Chondrocyte (in vitro differentiated cells): ENCODE results near the gene FAM120B. TPM values are rescaled to one million over a fixed set of nuclear protein-coding genes. Genes with fewer than 3 reads are reported as not detected.
"Not testable (repeated sequence)": the region's sequence is repeated elsewhere in the genome, so short reads cannot be mapped to it uniquely, and the experiment has no call there.

Experiments
- DNase-seq: peaks from one replicate; pipeline ENCODE4 v3.0.0; 2021; ENCODE audit warnings: mixed read lengths, low spot score
- H3K27ac Mint-ChIP-seq: one replicate; pipeline ENCODE4 v1.8.0; 2021; ENCODE audit warnings: mild to moderate bottlenecking, moderate library complexity, mixed read lengths; ENCODE audit not compliant: unreplicated experiment
- H3K27me3 Mint-ChIP-seq: 2 replicates; pipeline ENCODE4 v1.8.0; 2021; ENCODE audit warnings: low read depth, mixed read lengths
- H3K36me3 Mint-ChIP-seq: 2 replicates; pipeline ENCODE4 v1.8.0; 2021; ENCODE audit warnings: low read depth, mixed read lengths
- H3K4me1 Mint-ChIP-seq: 2 replicates; pipeline ENCODE4 v1.8.0; 2021; ENCODE audit warnings: low read depth, mild to moderate bottlenecking, mixed read lengths
- H3K4me3 Mint-ChIP-seq: one replicate; pipeline ENCODE4 v1.8.0; 2021; ENCODE audit warnings: mild to moderate bottlenecking, moderate library complexity, mixed read lengths; ENCODE audit not compliant: unreplicated experiment
- H3K9me3 Mint-ChIP-seq: 2 replicates; pipeline ENCODE4 v1.8.0; 2021; ENCODE audit warnings: low read depth, mixed read lengths
- total RNA-seq: library from RNA; stranded (reverse); gene quantifications from 3 replicates; pipeline ENCODE4 v1.2.1, GENCODE V29; 2021
- TF ChIP-seq, protein P1 (sequence below): fragments of 200-600 bp; sonication (generic); IDR thresholded peaks from 2 replicates; pipeline ENCODE4 v1.5.0; 2021; ENCODE audit warnings: antibody characterized with exemption, mild to moderate bottlenecking, moderate library complexity

Gene FAM120B
- total RNA-seq, 1 donor from 2014 or later = 26.8 TPM

DNA sequence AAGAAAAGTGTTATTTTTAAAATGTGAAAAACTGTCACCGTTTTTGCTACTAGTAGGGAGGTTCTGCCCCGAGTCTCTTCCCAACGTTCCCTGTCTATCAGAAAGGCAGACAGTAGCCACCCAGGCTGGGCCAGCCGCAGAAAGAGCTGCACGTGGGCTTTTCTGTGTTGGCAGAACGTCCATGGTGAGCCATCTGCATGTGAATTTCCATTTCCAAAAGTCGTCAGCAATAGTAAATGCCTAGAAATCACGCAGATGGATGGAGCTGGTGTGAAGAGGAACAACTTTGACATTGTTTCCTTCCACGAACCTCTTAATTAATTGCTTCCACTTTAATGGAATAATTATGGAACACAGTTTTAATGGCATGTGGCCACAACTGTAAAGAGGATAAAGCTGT, 97.5 kb downstream of the FAM120B start:
- no peaks in the 10 kb centered on the region for H3K27me3 Mint-ChIP-seq
- H3K9me3 Mint-ChIP-seq = peaks cover 3% of the 10 kb centered on the region
- H3K4me1 Mint-ChIP-seq = peaks cover 32% of the 10 kb centered on the region
- no peak for DNase-seq
- H3K27ac Mint-ChIP-seq = peak overlapping the region; percentile 92
- TF ChIP-seq, protein P1, sequence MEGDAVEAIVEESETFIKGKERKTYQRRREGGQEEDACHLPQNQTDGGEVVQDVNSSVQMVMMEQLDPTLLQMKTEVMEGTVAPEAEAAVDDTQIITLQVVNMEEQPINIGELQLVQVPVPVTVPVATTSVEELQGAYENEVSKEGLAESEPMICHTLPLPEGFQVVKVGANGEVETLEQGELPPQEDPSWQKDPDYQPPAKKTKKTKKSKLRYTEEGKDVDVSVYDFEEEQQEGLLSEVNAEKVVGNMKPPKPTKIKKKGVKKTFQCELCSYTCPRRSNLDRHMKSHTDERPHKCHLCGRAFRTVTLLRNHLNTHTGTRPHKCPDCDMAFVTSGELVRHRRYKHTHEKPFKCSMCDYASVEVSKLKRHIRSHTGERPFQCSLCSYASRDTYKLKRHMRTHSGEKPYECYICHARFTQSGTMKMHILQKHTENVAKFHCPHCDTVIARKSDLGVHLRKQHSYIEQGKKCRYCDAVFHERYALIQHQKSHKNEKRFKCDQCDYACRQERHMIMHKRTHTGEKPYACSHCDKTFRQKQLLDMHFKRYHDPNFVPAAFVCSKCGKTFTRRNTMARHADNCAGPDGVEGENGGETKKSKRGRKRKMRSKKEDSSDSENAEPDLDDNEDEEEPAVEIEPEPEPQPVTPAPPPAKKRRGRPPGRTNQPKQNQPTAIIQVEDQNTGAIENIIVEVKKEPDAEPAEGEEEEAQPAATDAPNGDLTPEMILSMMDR = no peak
- H3K4me3 Mint-ChIP-seq = no peak overlapping the region
- H3K36me3 Mint-ChIP-seq = peaks cover 39% of the 10 kb centered on the region

DNA sequence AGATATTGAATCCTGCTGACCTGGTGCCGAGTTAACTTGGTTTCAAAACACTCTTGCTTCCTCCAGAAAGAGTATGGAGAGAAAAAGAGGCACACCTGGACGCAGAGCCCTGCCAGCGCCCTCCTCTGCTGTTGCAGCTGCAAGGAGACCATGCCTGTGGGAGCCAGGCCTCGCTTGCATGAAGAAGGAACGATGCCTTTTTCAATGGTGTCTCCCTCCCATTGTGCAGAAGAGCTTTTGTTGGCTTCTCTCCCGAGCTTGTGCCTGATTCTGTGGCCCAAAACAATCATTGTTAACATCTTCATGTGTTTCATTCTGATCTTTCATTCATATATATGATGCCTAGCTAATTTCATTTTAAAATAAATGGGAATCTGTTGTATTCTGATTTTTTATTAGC, 98.1 kb downstream of the FAM120B start:
- H3K4me1 Mint-ChIP-seq = peaks cover 32% of the 10 kb centered on the region
- no peaks in the 10 kb centered on the region for H3K27me3 Mint-ChIP-seq
- TF ChIP-seq, protein P1 = no peak
- peaks cover 3% of the 10 kb centered on the region for H3K9me3 Mint-ChIP-seq
- DNase-seq = no peak
- H3K36me3 Mint-ChIP-seq = peaks cover 39% of the 10 kb centered on the region
- H3K27ac Mint-ChIP-seq = peak overlapping the region; percentile 92
- no peak overlapping the region for H3K4me3 Mint-ChIP-seq

DNA sequence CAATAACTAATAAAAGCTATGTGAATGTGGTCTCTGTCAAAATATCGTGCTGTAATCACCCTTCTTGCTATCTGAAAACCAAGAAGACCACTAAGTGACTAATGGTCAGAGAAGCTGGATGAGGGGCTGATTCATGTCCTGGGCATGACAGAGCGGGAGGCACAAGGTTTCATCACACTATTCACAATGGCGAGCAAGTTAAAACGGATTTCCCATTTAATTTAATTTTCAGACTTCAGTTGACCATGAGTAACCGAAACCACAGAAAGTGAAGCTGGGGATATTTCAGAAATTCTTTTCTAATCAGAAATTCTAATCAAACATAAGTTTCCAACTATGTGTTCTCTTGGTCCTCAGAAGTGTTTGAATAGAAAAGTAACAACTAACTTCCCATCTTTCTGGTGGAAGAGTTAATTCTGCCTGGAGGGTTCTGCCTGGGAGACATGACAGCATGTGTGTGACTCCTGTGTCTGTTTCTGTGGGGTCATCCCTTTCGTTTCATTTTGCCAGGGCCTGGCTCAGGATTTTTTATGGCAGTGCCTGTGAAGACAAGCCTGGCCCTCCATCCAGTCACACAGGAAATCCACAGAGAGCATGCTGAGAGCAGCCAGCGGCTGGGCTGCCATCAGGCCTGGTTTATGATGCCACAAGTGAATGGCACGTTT, 98.9 kb downstream of the FAM120B start:
- H3K27ac Mint-ChIP-seq = peak overlapping the region; percentile 92
- H3K27me3 Mint-ChIP-seq = no peaks in the 10 kb centered on the region
- no peak overlapping the region for H3K4me3 Mint-ChIP-seq
- H3K36me3 Mint-ChIP-seq = peaks cover 38% of the 10 kb centered on the region
- peaks cover 8% of the 10 kb centered on the region for H3K9me3 Mint-ChIP-seq
- DNase-seq = no peak
- peaks cover 32% of the 10 kb centered on the region for H3K4me1 Mint-ChIP-seq
- TF ChIP-seq, protein P1 = no peak

DNA sequence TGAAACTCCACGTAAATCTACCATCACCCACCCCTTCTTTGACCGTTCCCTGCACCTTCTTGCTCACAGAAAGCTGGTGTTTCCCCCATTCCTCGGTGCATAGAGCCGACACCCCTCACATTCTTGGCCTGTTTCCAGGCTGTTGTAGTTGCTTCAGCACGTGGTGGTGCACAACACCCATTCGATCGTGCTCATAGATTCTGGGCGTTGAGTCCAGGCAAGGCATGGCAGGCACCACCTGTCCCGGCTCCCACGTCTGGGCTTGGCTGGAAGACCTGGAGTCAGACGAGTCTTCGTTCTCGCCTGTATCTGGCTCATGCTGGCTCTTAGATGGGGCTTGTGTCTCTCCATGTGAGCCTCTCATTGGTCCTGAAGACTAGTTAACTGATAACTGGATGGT, 100.6 kb downstream of the FAM120B start:
- Mint-ChIP-seq H3K27ac (no peak overlapping the region), H3K9me3 (peaks cover 22% of the 10 kb centered on the region)

DNA sequence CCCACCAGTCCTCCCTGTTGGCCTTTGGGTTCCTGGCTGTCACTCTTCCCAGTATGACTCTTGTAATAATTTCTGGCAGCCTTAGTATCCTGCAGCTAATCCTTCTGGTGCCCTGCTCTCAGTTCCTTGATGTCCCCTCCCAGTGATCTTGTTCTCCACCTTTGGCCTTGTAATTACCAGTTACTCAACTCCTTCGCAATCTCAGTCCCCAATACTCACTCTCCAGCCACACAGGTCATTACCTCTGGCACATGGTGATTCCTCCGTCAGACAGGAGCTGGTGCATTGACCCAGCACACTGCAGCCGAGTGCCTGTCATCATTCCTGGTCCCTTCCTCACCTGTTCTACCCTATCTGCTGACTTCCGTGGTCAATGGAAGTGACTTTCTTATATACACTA, 101.4 kb downstream of the FAM120B start:
- peaks cover 32% of the 10 kb centered on the region for H3K4me1 Mint-ChIP-seq
- TF ChIP-seq, protein P1 = no peak
- H3K4me3 Mint-ChIP-seq = no peak overlapping the region
- H3K9me3 Mint-ChIP-seq = peaks cover 24% of the 10 kb centered on the region
- no peak overlapping the region for H3K27ac Mint-ChIP-seq
- peaks cover 34% of the 10 kb centered on the region for H3K36me3 Mint-ChIP-seq
- no peak for DNase-seq
- no peaks in the 10 kb centered on the region for H3K27me3 Mint-ChIP-seq

More for the DNA sequence above, 100.6 kb downstream of the FAM120B start:
- Mint-ChIP-seq H3K4me1 (peaks cover 32% of the 10 kb centered on the region), H3K4me3 (no peak overlapping the region), H3K36me3 (peaks cover 34% of the 10 kb centered on the region), H3K27me3 (no peaks in the 10 kb centered on the region)
- TF ChIP-seq, protein P1 = no peak
- DNase-seq = no peak

DNA sequence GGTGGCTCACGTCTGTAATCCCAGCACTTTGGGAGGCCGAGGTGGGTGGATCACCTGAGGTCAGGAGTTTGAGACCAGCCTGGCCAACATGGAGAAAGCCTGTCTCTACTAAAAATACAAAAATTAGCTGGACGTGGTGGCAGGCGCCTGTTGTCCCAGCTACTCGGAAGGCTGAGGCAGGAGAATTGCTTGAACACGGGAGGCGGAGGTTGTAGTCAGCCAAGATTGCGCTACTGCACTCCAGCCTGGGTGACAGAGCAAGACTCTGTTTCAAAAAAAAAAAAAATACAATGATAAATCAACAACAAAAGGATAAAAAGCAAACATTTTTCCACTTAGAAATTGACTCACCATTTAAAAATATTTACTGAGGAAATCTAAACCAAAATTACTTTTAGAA, 103.2 kb downstream of the FAM120B start:
- H3K4me1 Mint-ChIP-seq = peaks cover 15% of the 10 kb centered on the region
- not testable (repeated sequence) for H3K4me3 Mint-ChIP-seq, DNase-seq, H3K27ac Mint-ChIP-seq, H3K27me3 Mint-ChIP-seq
- peaks cover 34% of the 10 kb centered on the region for H3K36me3 Mint-ChIP-seq
- peaks cover 35% of the 10 kb centered on the region for H3K9me3 Mint-ChIP-seq
